ENCODE results near the gene WWOX.

DNA sequence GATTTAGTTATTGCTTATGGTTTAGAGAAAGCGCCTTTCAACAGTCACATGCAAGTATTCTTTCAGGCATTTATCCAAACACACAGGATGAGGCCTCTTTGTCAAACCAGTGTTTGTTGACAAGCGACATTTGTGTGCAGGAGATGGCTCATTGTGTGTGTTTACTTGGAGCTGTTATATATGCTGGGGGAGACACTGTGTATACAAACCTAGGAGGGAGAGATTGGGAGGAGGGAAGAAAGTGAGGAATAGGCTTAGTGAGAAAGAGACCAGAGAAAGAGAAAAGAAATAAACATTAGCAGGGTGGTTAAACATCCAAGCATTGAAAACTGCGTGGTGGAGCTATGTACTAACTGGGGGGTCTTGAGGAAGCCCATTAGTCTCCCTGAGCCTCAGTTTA is 1063.5 kb downstream of the WWOX start:
- TF ChIP-seq, protein P1, sequence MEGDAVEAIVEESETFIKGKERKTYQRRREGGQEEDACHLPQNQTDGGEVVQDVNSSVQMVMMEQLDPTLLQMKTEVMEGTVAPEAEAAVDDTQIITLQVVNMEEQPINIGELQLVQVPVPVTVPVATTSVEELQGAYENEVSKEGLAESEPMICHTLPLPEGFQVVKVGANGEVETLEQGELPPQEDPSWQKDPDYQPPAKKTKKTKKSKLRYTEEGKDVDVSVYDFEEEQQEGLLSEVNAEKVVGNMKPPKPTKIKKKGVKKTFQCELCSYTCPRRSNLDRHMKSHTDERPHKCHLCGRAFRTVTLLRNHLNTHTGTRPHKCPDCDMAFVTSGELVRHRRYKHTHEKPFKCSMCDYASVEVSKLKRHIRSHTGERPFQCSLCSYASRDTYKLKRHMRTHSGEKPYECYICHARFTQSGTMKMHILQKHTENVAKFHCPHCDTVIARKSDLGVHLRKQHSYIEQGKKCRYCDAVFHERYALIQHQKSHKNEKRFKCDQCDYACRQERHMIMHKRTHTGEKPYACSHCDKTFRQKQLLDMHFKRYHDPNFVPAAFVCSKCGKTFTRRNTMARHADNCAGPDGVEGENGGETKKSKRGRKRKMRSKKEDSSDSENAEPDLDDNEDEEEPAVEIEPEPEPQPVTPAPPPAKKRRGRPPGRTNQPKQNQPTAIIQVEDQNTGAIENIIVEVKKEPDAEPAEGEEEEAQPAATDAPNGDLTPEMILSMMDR (IDR thresholded peaks at IDR 0.05): no peak
- TF ChIP-seq POLR2A (IDR thresholded peaks at IDR 0.05): no peak
